SU-DHL-6 (cell line): ENCODE results near the gene CUBN.

ENCODE experiments used
- CTCF ChIP-seq: fragments of 200-600 bp; sonication (generic); IDR thresholded peaks from one replicate; pipeline ENCODE4 v1.5.1; 2017; ENCODE audit warnings: antibody characterized with exemption, mild to moderate bottlenecking, low read length, moderate library complexity; ENCODE audit not compliant: insufficient read depth, poor library complexity, severe bottlenecking
- EZH2phosphoT487 ChIP-seq: fragments of 200-600 bp; sonication (generic), shearing (Covaris generic); conservative IDR thresholded peaks from 2 replicates; pipeline ENCODE4 v1.6.1; 2018; ENCODE audit warnings: mild to moderate bottlenecking, antibody characterized with exemption, low read length, moderate library complexity, mixed read lengths

- TF ChIP-seq CTCF = no peak
- TF ChIP-seq EZH2phosphoT487 = no peak
These were observed 102.7 kb downstream of the CUBN start for GRCh38 chr10:17026686-17027485.
